HG03575 (cell line): ENCODE results near the gene HEPACAM2.

Experiments used
- ATAC-seq: cut with Tn5 transposase; IDR thresholded peaks from one replicate; pipeline ENCODE4 v1.9.1; 2021; ENCODE audit not compliant: unreplicated experiment, insufficient number of reproducible peaks, low FRiP score; ENCODE audit errors: extremely low read depth

The HEPACAM2 gene

GRCh38 chr7:93226310-93226709 is at the start of gene HEPACAM2:
Gene HEPACAM2, minus strand, starts transcription at chr7:93226469.
- ATAC-seq: no peak

- no peak for ATAC-seq
Measured at GRCh38 chr7:93265220-93265619, 39.0 kb upstream of the HEPACAM2 start.

- no peak for ATAC-seq
Measured at GRCh38 chr7:93262535-93262934, 36.3 kb upstream of the HEPACAM2 start.

- ATAC-seq: no peak
Measured at GRCh38 chr7:93258661-93259060, 32.4 kb upstream of the HEPACAM2 start.

GRCh38 chr7:93249491-93250148 is 23.4 kb upstream of the HEPACAM2 start:
- ATAC-seq: no peak

- no peak for ATAC-seq
Measured at GRCh38 chr7:93245525-93246432, 19.5 kb upstream of the HEPACAM2 start.

- ATAC-seq: no peak
Measured at GRCh38 chr7:93242106-93242505, 15.8 kb upstream of the HEPACAM2 start.

GRCh38 chr7:93239824-93240223 is 13.6 kb upstream of the HEPACAM2 start:
- ATAC-seq: no peak

- ATAC-seq: no peak
Measured at GRCh38 chr7:93238748-93239147, 12.5 kb upstream of the HEPACAM2 start.

- ATAC-seq: no peak
Measured at GRCh38 chr7:93238131-93238530, 11.9 kb upstream of the HEPACAM2 start.

GRCh38 chr7:93235541-93235940 is 9.3 kb upstream of the HEPACAM2 start:
- ATAC-seq: no peak

- no peak for ATAC-seq
Measured at GRCh38 chr7:93232673-93233018, 6.4 kb upstream of the HEPACAM2 start.

- ATAC-seq: peak; percentile 99
Measured at GRCh38 chr7:93231799-93232672, 5.8 kb upstream of the HEPACAM2 start, which contains the start of gene VPS50. Gene VPS50, plus strand, starts transcription at chr7:93232366. Its CDS starts 102 bp downstream, at chr7:93232468.

GRCh38 chr7:93231259-93231658 is 5.0 kb upstream of the HEPACAM2 start:
- no peak for ATAC-seq

GRCh38 chr7:93228302-93228701 is 2.0 kb upstream of the HEPACAM2 start:
- ATAC-seq: no peak

- ATAC-seq: no peak
Measured at GRCh38 chr7:93219868-93220267, 6.4 kb downstream of the HEPACAM2 start.

GRCh38 chr7:93218997-93219827 is 7.1 kb downstream of the HEPACAM2 start:
- no peak for ATAC-seq

- ATAC-seq: no peak
Measured at GRCh38 chr7:93212881-93213280, 13.4 kb downstream of the HEPACAM2 start.
